ENCODE data around the gene CDA.

DNA sequence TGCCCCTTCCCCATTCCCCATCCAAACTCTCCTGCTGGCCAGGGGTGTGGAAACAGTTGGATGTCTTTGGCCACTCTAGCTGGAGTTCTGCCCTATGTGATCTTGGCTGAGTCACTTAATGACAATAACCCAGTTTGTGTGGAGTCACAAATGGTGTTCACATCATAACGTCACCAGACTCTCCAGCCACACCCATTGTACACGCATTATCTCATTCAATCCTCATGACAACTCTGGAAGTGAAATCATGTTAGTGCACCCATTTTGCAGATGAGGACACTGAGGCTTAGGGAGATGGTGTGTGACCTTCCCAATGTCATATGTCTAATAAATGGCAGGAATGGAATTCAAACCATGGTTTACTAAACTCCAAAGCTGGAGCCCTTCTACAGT is 1.2 kb upstream of the CDA start:
- TF ChIP-seq CTCF (IDR thresholded peaks at IDR 0.05), result no peak
- no peak for TF ChIP-seq POLR2A (IDR thresholded peaks at IDR 0.05)
